Activated T-cell treated with anti-CD3 and anti-CD28 coated beads, Interleukin-2, amount 50 U/mL, for 24 hours (primary cell): Measurements from ENCODE around the gene PFN3.

Source experiments
- DNase-seq: peaks from one replicate; pipeline ENCODE4 v3.0.0-alpha.2; 2020
- H3K27ac Mint-ChIP-seq: 2 replicates; pipeline ENCODE4 v1.8.0; 2020; ENCODE audit warnings: mild to moderate bottlenecking, mixed read lengths
- H3K27me3 Mint-ChIP-seq: 2 replicates; pipeline ENCODE4 v1.8.0; 2020; ENCODE audit warnings: mixed read lengths
- H3K36me3 Mint-ChIP-seq: 2 replicates; pipeline ENCODE4 v1.8.0; 2020; ENCODE audit warnings: low read depth, mixed read lengths
- H3K4me1 Mint-ChIP-seq: 2 replicates; pipeline ENCODE4 v1.8.0; 2020; ENCODE audit warnings: low read depth, mixed read lengths
- H3K4me3 Mint-ChIP-seq: 2 replicates; pipeline ENCODE4 v1.8.0; 2020; ENCODE audit warnings: mild to moderate bottlenecking, moderate library complexity, mixed read lengths
- H3K9me3 Mint-ChIP-seq: 2 replicates; pipeline ENCODE4 v1.8.0; 2020; ENCODE audit warnings: mixed read lengths

PFN3 gene

DNA sequence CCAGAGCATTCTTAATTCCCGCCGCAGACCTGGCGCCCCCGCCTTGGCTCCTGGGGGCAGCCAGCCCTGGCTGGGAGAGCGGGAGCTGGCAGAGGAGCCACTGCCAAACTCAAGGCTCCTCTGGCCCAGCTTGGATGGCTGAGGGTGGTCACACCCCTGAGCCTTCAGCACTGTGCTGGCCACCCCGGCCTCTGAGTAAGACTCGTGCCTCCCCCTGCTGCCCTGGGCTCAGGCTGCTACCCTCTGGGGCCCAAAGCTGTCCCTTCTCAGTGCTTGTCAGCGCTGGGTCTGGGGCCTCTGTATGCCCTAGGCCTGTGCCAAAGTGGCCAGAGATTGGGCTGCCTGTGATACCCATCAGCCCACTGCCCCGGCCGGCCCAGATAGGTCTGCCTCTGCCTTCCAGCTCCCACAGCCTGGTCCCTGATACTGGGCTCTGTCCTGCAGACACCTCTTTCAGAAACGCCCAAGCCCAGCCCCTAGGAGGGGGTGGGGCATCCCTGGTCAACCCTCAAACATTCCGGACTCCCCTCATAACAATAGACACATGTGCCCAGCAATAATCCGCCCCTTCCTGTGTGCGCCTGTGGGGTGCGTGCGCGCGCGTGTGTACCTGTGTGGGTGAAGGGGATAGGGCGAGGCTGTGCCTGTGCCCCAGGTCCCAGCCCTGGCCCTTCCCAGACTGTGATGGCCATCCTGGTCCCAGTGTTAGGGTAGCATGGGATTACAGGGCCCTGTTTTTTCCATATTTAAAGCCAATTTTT, 41.8 kb upstream of the PFN3 start:
- Mint-ChIP-seq H3K27me3 (no peaks in the 10 kb centered on the region), H3K9me3 (no peaks in the 10 kb centered on the region), H3K27ac (peak overlapping the region; percentile 73), H3K4me1 (peaks cover 79% of the 10 kb centered on the region), H3K4me3 (no peak overlapping the region), H3K36me3 (peaks cover 67% of the 10 kb centered on the region)
- DNase-seq, result peak; percentile 35

DNA sequence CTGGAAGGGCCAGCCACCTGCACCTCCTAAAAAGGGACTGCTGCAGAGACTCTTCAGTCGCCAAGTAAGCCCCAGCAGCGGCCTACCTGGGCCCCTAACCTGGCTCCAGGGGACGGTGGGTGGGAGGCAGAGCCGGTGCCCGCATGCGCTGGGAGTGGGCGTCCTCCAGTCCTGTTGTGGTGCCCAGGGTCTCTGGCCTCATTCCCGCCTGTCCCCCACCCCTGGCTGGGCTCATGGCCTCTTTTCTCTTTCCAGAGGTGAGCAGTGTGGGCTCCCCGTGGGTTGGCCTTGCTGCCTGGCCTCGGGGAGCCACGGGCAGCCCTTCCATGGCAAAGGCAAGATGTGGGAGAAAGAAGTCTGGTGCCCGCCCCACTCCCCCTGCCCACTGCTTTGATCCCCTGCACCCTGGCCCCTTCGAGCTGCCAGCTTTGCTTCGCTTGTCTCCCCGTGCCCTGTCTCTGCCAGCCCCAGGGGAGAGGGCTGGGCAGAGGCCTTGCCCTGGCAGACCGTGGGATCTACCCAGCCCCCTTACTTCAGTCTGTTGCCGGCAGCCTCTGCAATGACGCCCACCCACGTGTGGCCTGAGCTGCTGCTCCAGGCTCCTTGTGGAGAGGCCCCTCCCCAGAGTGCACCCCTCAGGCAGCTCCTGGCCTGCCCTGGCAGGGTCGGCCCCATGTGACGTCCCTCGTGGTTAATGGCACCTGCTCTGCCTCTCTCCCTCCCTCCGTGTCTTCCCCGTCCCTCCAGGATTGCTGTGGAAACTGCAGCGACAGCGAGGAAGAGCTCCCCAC, 40.7 kb upstream of the PFN3 start:
- peak; percentile 35 for DNase-seq
- H3K36me3 Mint-ChIP-seq, result peaks cover 77% of the 10 kb centered on the region
- no peaks in the 10 kb centered on the region for H3K27me3 Mint-ChIP-seq
- no peaks in the 10 kb centered on the region for H3K9me3 Mint-ChIP-seq
- H3K27ac Mint-ChIP-seq, result peak overlapping the region; percentile 73
- H3K4me1 Mint-ChIP-seq, result peaks cover 83% of the 10 kb centered on the region
- no peak overlapping the region for H3K4me3 Mint-ChIP-seq

DNA sequence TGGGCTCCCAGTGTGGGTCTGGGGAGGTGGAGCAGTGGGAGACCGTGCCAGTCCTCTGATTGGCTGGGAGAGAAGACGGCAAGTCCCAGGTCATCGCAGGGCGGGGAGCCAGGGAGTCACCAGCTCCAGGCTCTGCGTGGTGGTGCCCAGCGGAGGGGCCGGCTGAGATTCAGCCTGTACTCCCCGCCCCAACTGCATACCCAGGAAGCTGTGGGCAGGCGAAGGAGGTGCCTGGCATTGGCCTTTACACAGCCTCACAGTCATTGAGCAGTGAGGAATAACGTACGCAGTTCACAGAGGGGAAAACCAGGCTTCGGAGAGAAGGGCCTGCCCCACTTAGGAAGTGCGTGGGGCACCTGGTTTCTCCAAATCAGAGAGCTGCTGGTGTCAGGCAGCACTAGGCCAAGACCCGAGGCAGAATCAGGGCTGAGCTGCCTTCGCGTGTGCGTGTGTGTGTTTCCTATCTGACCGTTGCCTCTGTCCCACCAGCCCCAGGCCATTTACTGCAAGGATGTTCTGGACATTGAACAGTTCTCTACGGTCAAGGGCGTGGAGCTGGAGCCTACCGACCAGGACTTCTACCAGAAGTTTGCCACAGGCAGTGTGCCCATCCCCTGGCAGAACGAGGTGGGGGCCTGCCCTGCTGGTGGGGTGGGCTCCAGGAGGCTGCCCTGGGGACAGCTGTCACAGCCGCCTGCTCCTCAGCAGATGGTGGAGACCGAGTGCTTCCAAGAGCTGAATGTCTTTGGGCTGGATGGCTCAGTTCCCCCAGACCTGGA, 39.9 kb upstream of the PFN3 start:
- H3K9me3 Mint-ChIP-seq, result no peaks in the 10 kb centered on the region
- H3K36me3 Mint-ChIP-seq, result peaks cover 84% of the 10 kb centered on the region
- H3K4me3 Mint-ChIP-seq, result no peak overlapping the region
- peak; percentile 66 for DNase-seq
- H3K27ac Mint-ChIP-seq, result peak overlapping the region; percentile 88
- peaks cover 81% of the 10 kb centered on the region for H3K4me1 Mint-ChIP-seq
- no peaks in the 10 kb centered on the region for H3K27me3 Mint-ChIP-seq

DNA sequence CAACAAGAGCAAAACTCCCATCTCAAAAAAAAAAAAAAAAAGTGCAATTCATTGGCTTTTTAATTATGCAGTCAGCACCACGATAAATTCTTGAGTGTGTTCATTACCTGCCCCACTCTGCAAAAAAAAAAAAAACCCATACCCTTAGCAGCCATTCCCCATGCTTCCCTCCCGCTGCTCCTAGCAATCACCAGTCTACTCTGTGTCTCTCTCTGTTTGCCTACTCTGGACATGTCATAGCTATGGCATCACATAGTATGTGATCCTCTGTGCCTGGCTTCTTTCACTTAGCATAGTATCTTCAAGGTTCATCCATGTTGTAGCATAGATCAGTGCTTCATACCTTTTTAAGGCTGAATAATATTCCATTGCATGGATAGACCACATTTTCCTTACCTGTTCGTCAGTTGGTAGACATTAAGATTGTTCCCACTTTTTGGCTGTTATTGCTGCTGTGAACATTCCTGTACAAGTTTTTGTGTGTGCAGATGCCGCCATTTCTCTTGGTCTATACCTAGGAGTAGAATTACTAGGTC, 39.1 kb upstream of the PFN3 start:
- H3K36me3 Mint-ChIP-seq, result peaks cover 91% of the 10 kb centered on the region
- H3K4me1 Mint-ChIP-seq, result peaks cover 81% of the 10 kb centered on the region
- H3K27ac Mint-ChIP-seq, result peak overlapping the region; percentile 88
- no peaks in the 10 kb centered on the region for H3K27me3 Mint-ChIP-seq
- no peak for DNase-seq
- H3K9me3 Mint-ChIP-seq, result no peaks in the 10 kb centered on the region
- H3K4me3 Mint-ChIP-seq, result no peak overlapping the region

DNA sequence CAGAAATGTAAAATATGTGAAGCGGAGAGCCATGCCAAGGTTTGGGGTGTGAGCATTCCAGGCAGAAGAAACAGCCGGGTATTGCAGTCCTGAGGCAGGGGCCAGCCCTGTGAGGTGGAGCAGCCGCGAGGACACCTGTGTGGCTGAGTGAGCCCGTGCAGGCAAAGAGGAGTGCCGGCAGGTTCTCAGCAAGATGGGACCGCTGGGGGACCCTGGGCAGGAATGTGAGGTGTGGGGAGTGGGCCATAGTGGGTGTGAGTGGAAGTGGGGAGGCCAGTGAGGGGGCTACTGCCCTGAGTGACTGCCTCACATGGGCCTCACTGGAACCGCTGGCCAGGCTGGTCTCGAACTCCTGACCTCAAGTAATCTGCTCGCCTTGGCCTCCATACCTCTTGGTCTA, 38.0 kb upstream of the PFN3 start:
- Mint-ChIP-seq H3K9me3 (no peaks in the 10 kb centered on the region), H3K27ac (peak overlapping the region; percentile 87), H3K36me3 (peaks cover 95% of the 10 kb centered on the region), H3K4me1 (peaks cover 80% of the 10 kb centered on the region), H3K4me3 (no peak overlapping the region), H3K27me3 (no peaks in the 10 kb centered on the region)
- DNase-seq, result no peak

DNA sequence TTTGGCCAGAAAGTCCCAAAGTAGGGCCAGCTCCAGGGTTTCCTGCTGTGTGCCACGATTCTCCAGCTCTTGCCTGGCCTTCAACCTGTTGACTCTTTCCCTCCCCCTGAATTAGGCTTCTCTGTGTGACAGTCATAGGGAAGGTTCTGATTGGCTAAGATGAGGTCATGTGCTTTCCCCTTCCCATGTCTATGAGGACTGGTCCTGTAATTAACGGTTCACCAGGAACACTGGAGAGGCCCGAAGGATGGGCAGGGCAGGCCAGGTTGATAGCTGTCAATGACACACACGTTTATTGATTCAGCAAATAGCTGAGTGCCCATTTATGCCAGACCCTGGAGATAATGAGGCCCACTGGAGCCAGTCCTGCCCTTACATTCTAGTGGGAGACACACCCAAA, 37.2 kb upstream of the PFN3 start:
- no peak for DNase-seq
- H3K4me3 Mint-ChIP-seq, result no peak overlapping the region
- H3K27ac Mint-ChIP-seq, result peak overlapping the region; percentile 87
- no peaks in the 10 kb centered on the region for H3K9me3 Mint-ChIP-seq
- no peaks in the 10 kb centered on the region for H3K27me3 Mint-ChIP-seq
- H3K36me3 Mint-ChIP-seq, result peaks cover 96% of the 10 kb centered on the region
- peaks cover 82% of the 10 kb centered on the region for H3K4me1 Mint-ChIP-seq

DNA sequence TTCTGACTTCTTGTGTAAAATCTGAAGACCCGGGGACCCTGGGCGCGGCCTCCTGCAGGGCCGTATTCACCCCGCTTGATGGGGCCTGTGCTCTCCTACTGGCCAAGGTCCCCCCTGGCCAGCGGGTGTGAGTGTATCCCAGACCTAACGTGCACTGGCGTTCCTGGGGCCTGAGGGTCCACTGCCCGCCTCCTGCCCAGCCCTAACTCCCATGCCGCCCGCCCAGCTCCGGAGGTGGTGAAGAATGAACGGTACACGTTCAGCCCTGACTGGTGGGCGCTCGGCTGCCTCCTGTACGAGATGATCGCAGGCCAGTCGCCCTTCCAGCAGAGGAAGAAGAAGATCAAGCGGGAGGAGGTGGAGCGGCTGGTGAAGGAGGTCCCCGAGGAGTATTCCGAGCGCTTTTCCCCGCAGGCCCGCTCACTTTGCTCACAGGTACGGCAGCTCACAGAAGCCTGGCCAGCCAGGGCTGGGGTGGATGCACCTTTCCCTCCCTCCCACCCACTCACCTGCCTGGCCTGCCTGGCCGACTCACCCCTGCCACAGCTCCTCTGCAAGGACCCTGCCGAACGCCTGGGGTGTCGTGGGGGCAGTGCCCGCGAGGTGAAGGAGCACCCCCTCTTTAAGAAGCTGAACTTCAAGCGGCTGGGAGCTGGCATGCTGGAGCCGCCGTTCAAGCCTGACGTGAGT, 35.5 kb upstream of the PFN3 start:
- H3K27ac Mint-ChIP-seq, result peak overlapping the region; percentile 87
- H3K27me3 Mint-ChIP-seq, result no peaks in the 10 kb centered on the region
- H3K36me3 Mint-ChIP-seq, result peaks cover 96% of the 10 kb centered on the region
- no peak for DNase-seq
- peaks cover 86% of the 10 kb centered on the region for H3K4me1 Mint-ChIP-seq
- H3K4me3 Mint-ChIP-seq, result no peak overlapping the region
- no peaks in the 10 kb centered on the region for H3K9me3 Mint-ChIP-seq

DNA sequence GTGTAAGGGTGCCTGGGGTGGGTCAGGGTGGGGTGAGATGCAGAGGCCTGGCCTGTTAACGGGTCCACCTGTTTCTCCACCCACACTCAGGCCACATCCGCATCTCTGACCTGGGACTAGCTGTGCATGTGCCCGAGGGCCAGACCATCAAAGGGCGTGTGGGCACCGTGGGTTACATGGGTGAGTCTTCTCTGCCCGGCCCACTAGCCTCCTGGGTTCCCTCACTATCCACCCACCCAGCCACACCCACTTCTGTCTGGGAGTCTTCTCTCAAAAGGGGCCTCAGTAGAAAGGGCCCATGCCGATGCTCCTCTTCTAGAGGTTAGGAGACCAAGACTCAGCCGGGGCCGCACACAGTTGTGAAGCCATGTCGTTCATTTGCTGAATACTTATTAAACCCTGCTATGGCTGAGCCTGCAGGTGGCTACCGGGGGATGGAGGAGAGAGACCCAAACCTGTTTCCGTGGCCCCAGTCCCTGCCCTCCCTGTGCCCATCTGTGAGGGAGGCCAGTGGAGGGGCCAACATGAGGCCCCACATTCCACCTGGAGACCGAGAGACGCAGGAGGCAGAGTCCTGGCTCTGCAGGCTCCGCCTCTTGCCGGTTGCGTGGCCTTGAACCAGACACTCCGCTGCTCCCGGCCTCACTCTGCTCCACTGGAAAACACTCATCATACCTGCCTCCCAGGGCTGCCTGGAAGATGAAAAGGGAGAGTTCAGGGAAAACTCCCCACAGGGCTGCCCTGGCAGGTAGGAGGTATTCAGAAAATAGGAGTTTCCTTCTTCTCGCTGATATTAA, 34.7 kb upstream of the PFN3 start:
- Mint-ChIP-seq H3K27me3 (no peaks in the 10 kb centered on the region), H3K4me3 (no peak overlapping the region), H3K27ac (peak overlapping the region; percentile 75), H3K9me3 (no peaks in the 10 kb centered on the region), H3K36me3 (peaks cover 98% of the 10 kb centered on the region), H3K4me1 (peaks cover 88% of the 10 kb centered on the region)
- no peak for DNase-seq

DNA sequence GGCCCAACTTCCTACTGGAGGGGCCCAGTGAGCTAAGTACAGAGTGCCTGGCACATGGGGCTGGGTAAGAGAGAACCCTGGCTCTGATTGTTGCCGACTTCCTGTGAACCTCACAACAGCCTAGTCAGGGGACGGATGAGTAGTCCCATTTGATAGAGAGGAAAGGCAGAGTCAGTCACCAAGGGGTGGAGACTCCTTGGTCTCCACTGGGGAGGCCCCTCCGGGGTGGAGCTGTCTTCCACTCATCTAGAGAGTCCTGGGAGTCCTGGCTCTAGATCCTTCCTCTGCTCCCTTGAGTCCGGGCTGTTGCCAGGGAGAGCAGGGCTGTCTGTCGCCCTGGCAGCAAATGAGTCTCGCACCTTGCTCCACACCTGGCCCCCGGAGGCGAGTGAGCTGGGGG, 34.0 kb upstream of the PFN3 start:
- H3K4me1 Mint-ChIP-seq, result peaks cover 88% of the 10 kb centered on the region
- H3K36me3 Mint-ChIP-seq, result peaks cover 98% of the 10 kb centered on the region
- H3K27me3 Mint-ChIP-seq, result no peaks in the 10 kb centered on the region
- no peaks in the 10 kb centered on the region for H3K9me3 Mint-ChIP-seq
- peak; percentile 67 for DNase-seq
- peak overlapping the region; percentile 59 for H3K4me3 Mint-ChIP-seq
- H3K27ac Mint-ChIP-seq, result peak overlapping the region; percentile 96

DNA sequence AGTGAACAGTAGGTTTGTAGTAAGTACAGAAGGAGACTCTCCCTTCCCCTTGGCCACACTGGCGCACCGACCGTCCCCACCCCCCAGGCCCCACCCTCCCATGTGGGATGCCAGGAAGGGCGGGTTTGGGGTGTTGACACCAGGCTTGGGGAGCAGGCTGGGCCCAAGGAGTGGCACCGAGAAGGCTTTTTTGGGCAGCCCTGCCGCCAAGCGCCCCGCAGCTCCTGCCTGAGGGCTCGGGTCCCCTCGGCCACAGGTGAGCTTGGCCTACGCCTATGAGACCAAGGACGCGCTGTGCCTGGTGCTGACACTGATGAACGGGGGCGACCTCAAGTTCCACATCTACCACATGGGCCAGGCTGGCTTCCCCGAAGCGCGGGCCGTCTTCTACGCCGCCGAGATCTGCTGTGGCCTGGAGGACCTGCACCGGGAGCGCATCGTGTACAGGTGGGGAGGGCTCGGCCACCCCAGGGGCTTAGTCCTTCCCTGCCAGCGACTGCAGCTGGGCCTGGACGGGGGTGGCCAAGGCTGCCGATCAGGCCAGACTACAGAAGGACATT, 33.3 kb upstream of the PFN3 start:
- Mint-ChIP-seq H3K4me3 (peak overlapping the region; percentile 92), H3K27me3 (no peaks in the 10 kb centered on the region), H3K4me1 (peaks cover 90% of the 10 kb centered on the region), H3K9me3 (no peaks in the 10 kb centered on the region), H3K36me3 (peaks cover 98% of the 10 kb centered on the region), H3K27ac (peak overlapping the region; percentile 96)
- DNase-seq, result peak; percentile 32

DNA sequence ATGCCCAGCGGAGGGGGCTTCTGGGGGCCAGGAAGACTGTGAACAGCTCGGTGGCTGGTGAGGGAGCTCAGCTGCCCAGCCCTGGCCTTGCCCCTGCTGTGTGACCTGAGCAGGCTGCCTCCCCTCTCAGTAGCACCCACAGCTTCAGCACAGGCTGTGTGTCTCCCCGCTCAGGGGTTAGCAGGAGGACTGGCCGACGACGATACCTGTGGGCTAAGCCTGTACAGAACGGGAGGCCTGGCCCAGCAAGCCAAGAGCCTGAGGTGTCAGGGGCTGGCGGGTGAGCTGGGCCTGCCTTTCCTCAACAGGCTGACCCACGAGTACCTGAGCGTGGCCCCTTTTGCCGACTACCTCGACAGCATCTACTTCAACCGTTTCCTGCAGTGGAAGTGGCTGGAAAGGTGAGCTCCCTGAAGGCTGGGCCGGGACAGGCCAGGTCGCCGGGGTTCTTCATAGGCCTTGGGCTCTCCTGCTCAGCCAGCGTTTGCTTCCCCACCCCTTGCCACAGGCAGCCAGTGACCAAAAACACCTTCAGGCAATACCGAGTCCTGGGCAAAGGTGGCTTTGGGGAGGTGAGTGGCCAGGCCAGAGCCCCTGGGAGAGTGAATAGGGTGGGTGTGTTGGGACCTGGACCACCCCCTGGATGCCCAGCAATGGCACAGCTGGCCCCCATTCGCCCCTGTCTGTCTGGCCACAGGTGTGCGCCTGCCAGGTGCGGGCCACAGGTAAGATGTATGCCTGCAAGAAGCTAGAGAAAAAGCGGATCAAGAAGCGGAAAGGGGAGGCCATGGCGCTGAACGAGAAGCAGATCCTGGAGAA, 32.6 kb upstream of the PFN3 start:
- Mint-ChIP-seq H3K4me1 (peaks cover 90% of the 10 kb centered on the region), H3K4me3 (peak overlapping the region; percentile 92), H3K36me3 (peaks cover 98% of the 10 kb centered on the region), H3K27ac (peak overlapping the region; percentile 96), H3K9me3 (no peaks in the 10 kb centered on the region), H3K27me3 (no peaks in the 10 kb centered on the region)
- peak; percentile 39 for DNase-seq

DNA sequence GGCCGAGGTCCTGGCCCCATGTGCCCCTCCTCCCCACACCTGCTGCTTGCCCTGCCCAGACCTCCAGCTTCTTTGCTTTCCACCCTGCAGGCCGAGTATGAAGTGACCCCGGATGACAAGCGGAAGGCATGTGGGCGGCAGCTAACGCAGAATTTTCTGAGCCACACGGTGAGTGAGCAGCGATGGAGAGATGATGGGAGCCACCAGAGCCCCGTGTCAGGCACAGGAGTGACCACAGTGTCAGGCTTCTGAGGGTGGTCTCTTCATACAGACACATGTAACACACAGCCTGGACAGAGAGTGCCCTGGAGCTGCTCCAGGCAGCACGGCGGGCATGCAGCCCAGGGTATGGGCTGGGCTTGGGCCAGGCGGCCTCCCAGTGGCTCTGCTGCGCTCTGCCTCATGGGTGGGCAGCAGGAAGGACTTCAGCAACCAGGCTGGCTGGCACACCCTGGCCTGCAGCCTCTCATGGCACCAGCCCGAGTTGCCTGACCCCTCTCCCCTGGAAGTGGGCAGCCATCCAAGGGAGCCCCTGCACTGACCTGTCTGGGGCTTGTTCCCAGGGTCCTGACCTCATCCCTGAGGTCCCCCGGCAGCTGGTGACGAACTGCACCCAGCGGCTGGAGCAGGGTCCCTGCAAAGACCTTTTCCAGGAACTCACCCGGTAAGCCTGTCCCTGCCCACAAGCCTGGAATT, 31.8 kb upstream of the PFN3 start:
- peak overlapping the region; percentile 96 for H3K27ac Mint-ChIP-seq
- H3K4me1 Mint-ChIP-seq, result peaks cover 84% of the 10 kb centered on the region
- no peak for DNase-seq
- no peaks in the 10 kb centered on the region for H3K9me3 Mint-ChIP-seq
- no peaks in the 10 kb centered on the region for H3K27me3 Mint-ChIP-seq
- peaks cover 98% of the 10 kb centered on the region for H3K36me3 Mint-ChIP-seq
- peak overlapping the region; percentile 92 for H3K4me3 Mint-ChIP-seq
